Measurements from ENCODE around the gene FBXL5.

- TF ChIP-seq CTCF (IDR thresholded peaks at IDR 0.05; ENCODE audit: low read depth, low read length) = no peak
- TF ChIP-seq EZH2phosphoT487 (IDR thresholded peaks at IDR 0.05; ENCODE audit: low read depth) = no peak
Measured at GRCh38 chr4:15682242-15683142, 27.3 kb upstream of the FBXL5 start.

All from OCI-LY3 (cell line).